Thoracic aorta (tissue), 2 donors: Measurements from ENCODE around the gene ATXN1. TPM values are rescaled to one million over a fixed set of nuclear protein-coding genes. Genes with fewer than 3 reads are reported as not detected.

Experiments used
- ATAC-seq: fragments of 150-250 bp; one replicate; pipeline ENCODE4 v1.8.0; 2017; ENCODE audit warnings: low read depth; ENCODE audit not compliant: insufficient number of reproducible peaks, low FRiP score
- DNase-seq: peaks from one replicate; pipeline ENCODE4 v3.0.0-alpha.2; 2020; ENCODE audit warnings: low spot score
- H3K27ac ChIP-seq, 2 donors: fragments of 200-600 bp; sonication (generic); 1 replicate in 1 of 2; 2 replicates in 1 of 2; pipeline ENCODE4 v1.5.1; 2016; ENCODE audit warnings: mild to moderate bottlenecking in 2 of 2, moderate library complexity in 2 of 2
- H3K27me3 ChIP-seq: fragments of 200-600 bp; sonication (generic); replicated peaks from 2 replicates; pipeline ENCODE4 v1.6.0; 2016; ENCODE audit warnings: mild to moderate bottlenecking; ENCODE audit not compliant: insufficient read depth
- H3K36me3 ChIP-seq: fragments of 200-600 bp; sonication (generic); one replicate; pipeline ENCODE4 v1.5.1; 2016
- H3K4me1 ChIP-seq, 2 donors: fragments of 200-600 bp; sonication (generic); 1 replicate in 1 of 2; 2 replicates in 1 of 2; pipeline versions ENCODE4 v1.5.1 to v1.6.0; 2016; ENCODE audit warnings: low read depth in 2 of 2, mild to moderate bottlenecking in 1 of 2; ENCODE audit not compliant: control insufficient read depth in 1 of 2
- H3K4me3 ChIP-seq: fragments of 200-600 bp; sonication (generic); 2 replicates; pipeline ENCODE4 v1.5.1; 2016; ENCODE audit warnings: mild to moderate bottlenecking
- H3K9me3 ChIP-seq: fragments of 200-600 bp; sonication (generic); 2 replicates; pipeline ENCODE4 v1.5.1; 2016
- total RNA-seq, 2 donors: library from RNA; depleted of rRNA; stranded (reverse); fragments of >200 nt; gene quantifications; one replicate each; pipeline versions ENCODE4 v1.1.0 to v1.2.3, GENCODE V29; 2016
- TF ChIP-seq, protein P1 (sequence below): fragments of 200-600 bp; sonication (generic); IDR thresholded peaks from one replicate; pipeline ENCODE4 v1.5.1; 2019; ENCODE audit warnings: antibody characterized with exemption

The ATXN1 gene
- total RNA-seq, 2 donors from 2014 or later, result 59.8 to 62.4 TPM

GRCh38 chr6:16800341-16800740 is 39.1 kb upstream of the ATXN1 start:
- Histone ChIP-seq H3K4me1 (peaks cover 0 to 28% of the 10 kb centered on the region in 2 donors), H3K4me3 (no peak overlapping the region), H3K36me3 (no peaks in the 10 kb centered on the region), H3K27ac (no peak overlapping the region), H3K9me3 (no peaks in the 10 kb centered on the region), H3K27me3 (no peaks in the 10 kb centered on the region)
- ATAC-seq (no peak), DNase-seq (no peak)
- TF ChIP-seq, protein P1, sequence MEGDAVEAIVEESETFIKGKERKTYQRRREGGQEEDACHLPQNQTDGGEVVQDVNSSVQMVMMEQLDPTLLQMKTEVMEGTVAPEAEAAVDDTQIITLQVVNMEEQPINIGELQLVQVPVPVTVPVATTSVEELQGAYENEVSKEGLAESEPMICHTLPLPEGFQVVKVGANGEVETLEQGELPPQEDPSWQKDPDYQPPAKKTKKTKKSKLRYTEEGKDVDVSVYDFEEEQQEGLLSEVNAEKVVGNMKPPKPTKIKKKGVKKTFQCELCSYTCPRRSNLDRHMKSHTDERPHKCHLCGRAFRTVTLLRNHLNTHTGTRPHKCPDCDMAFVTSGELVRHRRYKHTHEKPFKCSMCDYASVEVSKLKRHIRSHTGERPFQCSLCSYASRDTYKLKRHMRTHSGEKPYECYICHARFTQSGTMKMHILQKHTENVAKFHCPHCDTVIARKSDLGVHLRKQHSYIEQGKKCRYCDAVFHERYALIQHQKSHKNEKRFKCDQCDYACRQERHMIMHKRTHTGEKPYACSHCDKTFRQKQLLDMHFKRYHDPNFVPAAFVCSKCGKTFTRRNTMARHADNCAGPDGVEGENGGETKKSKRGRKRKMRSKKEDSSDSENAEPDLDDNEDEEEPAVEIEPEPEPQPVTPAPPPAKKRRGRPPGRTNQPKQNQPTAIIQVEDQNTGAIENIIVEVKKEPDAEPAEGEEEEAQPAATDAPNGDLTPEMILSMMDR, result no peak

DNA sequence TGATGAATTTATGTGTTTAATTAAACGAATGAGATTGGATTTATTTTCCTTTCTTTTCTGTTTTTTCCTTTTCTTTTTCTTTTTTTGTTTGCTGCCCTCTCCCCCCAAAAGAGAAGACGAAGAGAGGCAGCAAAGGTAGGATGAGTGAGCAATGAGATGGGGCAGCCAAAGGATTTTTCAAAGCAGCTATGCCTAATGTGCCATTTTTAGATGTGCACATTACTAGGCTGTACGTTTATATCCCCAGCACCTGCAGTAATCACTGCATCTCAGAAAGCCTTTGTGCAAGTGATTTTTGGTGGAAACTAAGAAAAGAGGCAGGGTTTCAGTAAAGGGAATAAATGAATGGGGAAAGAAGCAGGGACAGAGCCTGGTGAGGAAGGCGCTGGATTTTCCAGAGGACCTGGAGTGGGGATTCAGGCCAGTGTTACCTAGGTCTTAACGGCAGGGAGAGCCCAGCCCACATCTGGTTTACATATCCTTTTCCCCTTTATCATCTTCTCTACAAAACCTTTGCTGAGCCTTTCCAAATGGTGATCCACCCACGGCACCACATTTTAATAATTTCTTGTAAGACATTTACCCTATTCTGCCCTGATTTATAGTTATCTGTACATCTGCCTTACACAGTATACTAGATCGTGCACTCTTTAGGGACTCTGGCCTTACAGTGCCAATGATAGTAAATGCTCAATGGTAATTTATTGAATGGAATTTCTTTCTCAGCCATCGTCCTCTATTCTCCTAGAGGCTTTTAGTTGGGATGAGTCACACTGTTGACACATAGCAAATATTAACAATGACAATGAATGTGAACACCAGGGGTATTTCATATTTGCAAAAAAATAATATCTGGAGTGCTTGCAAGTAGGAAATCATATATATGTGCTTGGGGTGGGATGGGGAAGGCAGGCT is 38.3 kb upstream of the ATXN1 start:
- ATAC-seq, result no peak
- Histone ChIP-seq H3K4me3 (no peak overlapping the region), H3K4me1 (peaks cover 0 to 28% of the 10 kb centered on the region in 2 donors), H3K36me3 (no peaks in the 10 kb centered on the region), H3K9me3 (no peaks in the 10 kb centered on the region), H3K27me3 (no peaks in the 10 kb centered on the region), H3K27ac (no peak overlapping the region)
- DNase-seq, result no peak
- TF ChIP-seq, protein P1, result no peak

- TF ChIP-seq, protein P1, result no peak
Observed at GRCh38 chr6:16793828-16794412, 32.7 kb upstream of the ATXN1 start.

DNA sequence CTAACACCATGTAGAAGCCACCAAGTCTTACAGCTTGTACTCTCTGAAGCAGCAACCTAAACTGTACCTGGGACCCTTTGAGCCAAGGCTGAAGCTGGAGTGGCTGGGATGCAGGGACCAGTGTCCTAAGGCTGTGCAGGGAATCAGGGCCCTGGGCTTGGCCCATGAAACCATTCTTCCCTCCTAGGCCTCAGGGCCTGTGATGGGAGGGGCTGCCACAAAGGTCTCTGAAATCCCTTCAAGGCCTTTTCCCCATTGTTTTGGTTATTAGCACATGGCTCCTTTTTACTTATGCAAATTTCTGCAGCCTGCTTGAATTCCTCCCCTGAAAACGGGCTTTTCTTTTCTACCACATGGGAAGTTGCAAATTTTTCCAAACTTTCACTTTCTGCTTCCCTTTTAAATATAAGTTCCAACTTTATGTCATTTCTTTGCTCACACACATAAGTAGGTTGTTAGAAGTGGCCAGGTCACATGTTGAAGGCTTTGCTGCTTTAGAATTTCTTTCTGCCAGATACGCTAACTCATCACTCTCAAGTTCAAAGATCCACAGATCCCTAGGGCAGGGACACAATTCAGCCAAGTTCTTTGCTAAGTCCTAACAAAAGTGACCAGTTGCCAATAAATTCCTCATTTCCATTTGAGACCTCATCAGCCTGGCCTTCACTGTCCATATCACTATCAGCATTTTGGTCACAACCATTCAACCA is 28.2 kb upstream of the ATXN1 start:
- Histone ChIP-seq H3K27ac (no peak overlapping the region), H3K4me3 (no peak overlapping the region), H3K27me3 (no peaks in the 10 kb centered on the region), H3K36me3 (no peaks in the 10 kb centered on the region), H3K4me1 (no peaks in the 10 kb centered on the region), H3K9me3 (no peaks in the 10 kb centered on the region)
- TF ChIP-seq, protein P1, result no peak
- no peak for ATAC-seq
- DNase-seq, result no peak

More at GRCh38 chr6:16793828-16794412, 32.7 kb upstream of the ATXN1 start:
- H3K27ac ChIP-seq, result no peak overlapping the region
- no peaks in the 10 kb centered on the region for H3K36me3 ChIP-seq
- DNase-seq, result no peak
- H3K4me3 ChIP-seq, result no peak overlapping the region
- no peaks in the 10 kb centered on the region for H3K9me3 ChIP-seq
- no peaks in the 10 kb centered on the region for H3K27me3 ChIP-seq
- no peaks in the 10 kb centered on the region for H3K4me1 ChIP-seq
- no peak for ATAC-seq
